Right cardiac atrium (tissue), 5 donors: ENCODE data around the gene PLEKHD1. TPM values are rescaled to one million over a fixed set of nuclear protein-coding genes. Genes with fewer than 3 reads are reported as not detected.

ENCODE experiments used
- ATAC-seq, 2 donors: fragments of 200-7000 bp; cut with Tn5 transposase; one replicate each; pipeline versions ENCODE4 v1.8.0 to v1.9.1; 2020; ENCODE audit warnings: moderate library complexity in 2 of 2, mild to moderate bottlenecking in 1 of 2
- DNase-seq, 3 donors: peaks; one replicate each; pipeline ENCODE4 v3.0.0-alpha.2; 2020
- H3K27ac ChIP-seq: one replicate; pipeline ENCODE4 v1.5.1; 2013; ENCODE audit warnings: mild to moderate bottlenecking, low read length, control low read depth, moderate library complexity
- H3K27me3 ChIP-seq: one replicate; pipeline ENCODE4 v1.6.1; 2013; ENCODE audit not compliant: control insufficient read depth, insufficient read depth
- H3K4me1 ChIP-seq: one replicate; pipeline ENCODE4 v1.6.1; 2013; ENCODE audit warnings: low read length; ENCODE audit not compliant: control insufficient read depth, insufficient read depth
- H3K4me3 ChIP-seq: one replicate; pipeline ENCODE4 v1.5.1; 2013; ENCODE audit warnings: low read length, control low read depth
- H3K9me3 ChIP-seq: one replicate; pipeline ENCODE4 v1.6.1; 2013; ENCODE audit warnings: low read length; ENCODE audit not compliant: control insufficient read depth
- WGBS: extraction: QIAGEN DNeasy Blood & Tissue Kit; methylation state at CpG from one replicate; pipeline ENCODE4 v1.1.7; 2013; 5-methylcytosine and 5-hydroxymethylcytosine counted together
- intact Hi-C, 4 donors: fragments of 100-400 bp; cut with DNase I; formaldehyde crosslinking; loops; one replicate each; pipeline versions ENCODE4 v1.11.0 to v1.14.0; 2022 to 2023
- long read RNA-seq, 4 donors: library from polyadenylated mRNA; unstranded; transcript quantifications; one replicate each; pipeline ENCODE4 v2.0.0, GENCODE V29; 2020 to 2021
- polyA plus RNA-seq: library from polyadenylated mRNA; stranded (reverse); fragments of 200-250 nt; gene quantifications from one replicate; pipeline ENCODE4 v1.2.3, GENCODE V29; 2013
- total RNA-seq, 4 donors: library from RNA; stranded (reverse); fragmentation: NEBNext Ultra II Directional; extraction: Animal tissue kit (Norgen Biotek cat#: 25700); gene quantifications; one replicate each; pipeline ENCODE4 v1.2.1, GENCODE V29; 2021
- donor health status: healthy with polysubstance abuse.
- donor health status: DM: no; HTN: yes; CAD: no.
- donor health status: DM: no; HTN: no; CAD: no.
- donor health status: DM: no; HTN: yes; CAD: no; lungs with severe emphysema.
- donor health status: DM: yes; HTN: yes; CAD: no.

Gene PLEKHD1
- total RNA-seq = under 1 TPM; 0.06 to 0.20 (median 0.12) TPM
- 0.07 TPM for polyA plus RNA-seq
- long read RNA-seq, donor 1, full-length matches to known transcripts = 1 of 2 reads
- long read RNA-seq, donor 1, partial matches to known transcripts = 0 of 2 reads
- long read RNA-seq, donor 1, other reads (novel, unspliced or antisense) = 1 of 2 reads
- long read RNA-seq, donor 2 = 0 reads
- long read RNA-seq, donor 3 = 0 reads
- long read RNA-seq, donor 4 = 0 reads

- ATAC-seq = peak; percentile 27 to 28
- WGBS = 3% methylated on average over 86 of the region's 86 CpGs
- Histone ChIP-seq H3K27ac (no peak within 1 kb of the TSS), H3K9me3 (no peaks in the 10 kb centered on the region), H3K4me1 (no peaks in the 10 kb centered on the region), H3K4me3 (peak within 1 kb of the TSS; percentile 33), H3K27me3 (no peaks in the 10 kb centered on the region)
- peak in 1 of 3 donors; percentile 54 for DNase-seq
- intact Hi-C loops = no loop called here
These were observed at the start of gene PLEKHD1 for GRCh38 chr14:69484444-69485314. TSS of gene PLEKHD1 (plus strand) at chr14:69484728. CDS start at chr14:69484966, 238 bp downstream.

GRCh38 chr14:69439521-69440270 is 44.8 kb upstream of the PLEKHD1 start:
- H3K4me1 ChIP-seq = no peaks in the 10 kb centered on the region
- WGBS = 89% methylated on average over 12 of the region's 12 CpGs
- intact Hi-C loops = no loop called here

GRCh38 chr14:69441948-69442347 is 42.6 kb upstream of the PLEKHD1 start:
- WGBS = 86% methylated on average over 5 of the region's 5 CpGs
- H3K9me3 ChIP-seq = no peaks in the 10 kb centered on the region
- DNase-seq (no peak), ATAC-seq (no peak)
- H3K4me3 ChIP-seq = no peak overlapping the region
- no peaks in the 10 kb centered on the region for H3K4me1 ChIP-seq
- intact Hi-C loops = no loop called here
- H3K27ac ChIP-seq = no peak overlapping the region
- no peaks in the 10 kb centered on the region for H3K27me3 ChIP-seq

More at GRCh38 chr14:69439521-69440270, 44.8 kb upstream of the PLEKHD1 start:
- ATAC-seq = no peak
- Histone ChIP-seq H3K4me3 (no peak overlapping the region), H3K9me3 (no peaks in the 10 kb centered on the region), H3K27me3 (no peaks in the 10 kb centered on the region), H3K27ac (no peak overlapping the region)
- DNase-seq = no peak

GRCh38 chr14:69443296-69443805 is 41.2 kb upstream of the PLEKHD1 start:
- Histone ChIP-seq H3K27ac (no peak overlapping the region), H3K4me3 (no peak overlapping the region), H3K9me3 (no peaks in the 10 kb centered on the region), H3K4me1 (no peaks in the 10 kb centered on the region), H3K27me3 (no peaks in the 10 kb centered on the region)
- DNase-seq (no peak), ATAC-seq (no peak)
- intact Hi-C loops = no loop called here
- 98% methylated on average over 5 of the region's 5 CpGs for WGBS

GRCh38 chr14:69449216-69449615 is 35.3 kb upstream of the PLEKHD1 start:
- no peak overlapping the region for H3K4me3 ChIP-seq
- H3K27ac ChIP-seq = no peak overlapping the region
- WGBS = 95% methylated on average over 8 of the region's 8 CpGs
- intact Hi-C loops = no loop called here
- DNase-seq (no peak), ATAC-seq (no peak)
- no peaks in the 10 kb centered on the region for H3K4me1 ChIP-seq
- H3K9me3 ChIP-seq = no peaks in the 10 kb centered on the region
- H3K27me3 ChIP-seq = no peaks in the 10 kb centered on the region

- WGBS = 91% methylated on average over 2 of the region's 2 CpGs
- intact Hi-C loops = loop anchor here in 1 of 4 donors (10.0 kb wide), 1 partner anchor 207 kb away; no protein-coding TSS in a partner anchor
- H3K4me1 ChIP-seq = no peaks in the 10 kb centered on the region
These were observed 32.6 kb upstream of the PLEKHD1 start for GRCh38 chr14:69451941-69452340.

GRCh38 chr14:69458350-69458749 is 26.2 kb upstream of the PLEKHD1 start:
- Histone ChIP-seq H3K4me1 (no peaks in the 10 kb centered on the region), H3K9me3 (no peaks in the 10 kb centered on the region), H3K4me3 (no peak overlapping the region), H3K27me3 (no peaks in the 10 kb centered on the region), H3K27ac (no peak overlapping the region)
- WGBS = 86% methylated on average over 11 of the region's 11 CpGs
- DNase-seq = no peak
- intact Hi-C loops = loop anchor here in 1 of 4 donors (10.0 kb wide), 1 partner anchor 214 kb away; no protein-coding TSS in a partner anchor
- no peak for ATAC-seq

More at GRCh38 chr14:69451941-69452340, 32.6 kb upstream of the PLEKHD1 start:
- ATAC-seq (no peak), DNase-seq (no peak)
- Histone ChIP-seq H3K4me3 (no peak overlapping the region), H3K27ac (no peak overlapping the region), H3K27me3 (no peaks in the 10 kb centered on the region), H3K9me3 (no peaks in the 10 kb centered on the region)

GRCh38 chr14:69459122-69459521 is 25.4 kb upstream of the PLEKHD1 start:
- ATAC-seq (no peak), DNase-seq (no peak)
- intact Hi-C loops = loop anchor here in 1 of 4 donors (10.0 kb wide), 1 partner anchor 214 kb away; no protein-coding TSS in a partner anchor
- H3K27ac ChIP-seq = no peak overlapping the region
- H3K4me1 ChIP-seq = no peaks in the 10 kb centered on the region
- H3K4me3 ChIP-seq = no peak overlapping the region
- H3K27me3 ChIP-seq = no peaks in the 10 kb centered on the region
- 49% methylated on average over 1 of the region's 1 CpG for WGBS
- H3K9me3 ChIP-seq = no peaks in the 10 kb centered on the region

GRCh38 chr14:69460093-69460701 is 24.3 kb upstream of the PLEKHD1 start:
- ATAC-seq (peak; percentile 77 to 85), DNase-seq (peak; percentile 56 to 72 (median 61))
- no peaks in the 10 kb centered on the region for H3K4me1 ChIP-seq
- 25% methylated on average over 4 of the region's 4 CpGs for WGBS
- H3K27ac ChIP-seq = no peak overlapping the region
- H3K27me3 ChIP-seq = no peaks in the 10 kb centered on the region
- H3K9me3 ChIP-seq = no peaks in the 10 kb centered on the region
- no peak overlapping the region for H3K4me3 ChIP-seq
- intact Hi-C loops = loop anchor here in 3 of 4 donors (5.0 kb wide), 1 partner anchor 218 kb away; no protein-coding TSS in a partner anchor

GRCh38 chr14:69464379-69464778 is 20.1 kb upstream of the PLEKHD1 start:
- no peaks in the 10 kb centered on the region for H3K4me1 ChIP-seq
- H3K27me3 ChIP-seq = no peaks in the 10 kb centered on the region
- H3K9me3 ChIP-seq = no peaks in the 10 kb centered on the region
- no peak for DNase-seq
- intact Hi-C loops = loop anchor here in 3 of 4 donors (5.0 kb wide), 1 partner anchor 222 kb away; no protein-coding TSS in a partner anchor
- no peak for ATAC-seq
- H3K4me3 ChIP-seq = no peak overlapping the region
- no peak overlapping the region for H3K27ac ChIP-seq
